GM19023 (cell line): Measurements from ENCODE around the gene B3GALNT2.
"Not testable (repeated sequence)": the region's sequence is repeated elsewhere in the genome, so short reads cannot be mapped to it uniquely, and the experiment has no call there.

ENCODE experiments used
- ATAC-seq: cut with Tn5 transposase; IDR thresholded peaks from one replicate; pipeline ENCODE4 v1.9.1; 2021; ENCODE audit warnings: mild to moderate bottlenecking, moderate library complexity; ENCODE audit not compliant: unreplicated experiment

The B3GALNT2 gene

GRCh38 chr1:235504122-235504493 is at the start of gene B3GALNT2:
Gene B3GALNT2 (minus strand): TSS chr1:235504452. CDS start chr1:235504252, 200 bp downstream.
- ATAC-seq: peak; percentile 49

GRCh38 chr1:235553112-235553551 is 48.9 kb upstream of the B3GALNT2 start:
- ATAC-seq: no peak

DNA sequence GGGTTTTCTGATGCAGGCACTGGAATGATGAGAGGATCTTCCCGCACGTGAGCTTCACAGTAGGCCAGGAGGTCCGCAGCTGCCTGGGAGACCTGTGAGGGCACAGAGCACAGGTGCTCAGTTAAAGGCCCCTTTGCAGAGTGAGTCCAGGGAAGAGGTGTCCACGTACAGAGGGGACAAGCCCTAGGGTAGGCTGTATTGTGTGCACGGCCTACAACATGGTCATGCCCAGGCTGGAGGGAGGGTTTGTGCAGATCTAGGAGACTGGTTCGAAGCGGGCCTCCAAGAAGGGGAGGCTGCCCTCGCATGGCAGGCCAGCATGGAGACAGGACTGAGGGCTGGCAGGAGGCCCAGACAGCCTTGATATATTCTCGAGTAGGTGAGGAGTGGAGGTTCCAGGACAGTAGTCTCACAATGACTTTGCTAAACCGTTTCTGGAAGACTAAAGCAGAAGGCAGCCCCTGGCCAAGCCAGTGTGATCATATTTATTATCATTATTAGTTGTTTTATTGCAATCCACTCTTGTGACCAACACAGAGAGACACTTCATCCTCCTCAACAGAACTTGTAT is 48.0 kb upstream of the B3GALNT2 start:
- no peak for ATAC-seq

DNA sequence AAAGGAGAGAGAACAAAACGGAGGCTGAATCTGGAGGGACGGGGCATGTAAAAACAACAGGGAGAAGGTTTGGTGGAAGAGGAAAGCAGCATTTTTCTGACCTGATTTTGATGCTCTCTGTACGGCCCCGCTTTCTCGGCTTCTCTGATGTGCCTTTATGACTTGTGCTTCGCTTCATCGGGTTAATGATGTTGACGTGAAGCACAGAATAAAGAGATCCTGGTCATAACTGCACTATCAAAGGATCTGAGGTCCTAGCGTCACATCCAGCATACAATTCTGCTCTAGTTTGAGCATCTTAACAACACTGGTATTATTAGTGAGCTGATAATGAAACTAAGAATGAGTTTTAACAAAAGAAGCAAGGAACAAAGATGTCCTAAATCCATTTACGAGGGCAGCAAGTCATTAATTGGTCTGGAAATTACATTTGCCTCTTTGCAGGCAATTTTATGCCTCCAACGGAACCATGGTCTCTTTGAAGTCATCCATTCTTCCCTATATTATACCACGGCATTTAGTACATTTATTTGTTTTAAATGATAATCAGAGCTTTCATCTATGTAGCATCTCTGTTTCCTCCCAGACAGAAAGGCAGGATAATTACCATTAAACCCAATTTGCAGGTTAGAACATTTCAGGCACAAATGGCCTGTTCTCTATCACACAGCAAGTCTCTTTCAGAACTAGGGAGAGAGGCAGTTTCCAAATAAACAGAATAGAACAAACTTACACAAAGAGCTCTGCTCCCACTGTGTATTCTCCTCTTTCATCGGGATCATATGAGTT is 45.3 kb upstream of the B3GALNT2 start:
- ATAC-seq: no peak

- ATAC-seq: not testable (repeated sequence)
Observed at GRCh38 chr1:235546369-235547155, 42.3 kb upstream of the B3GALNT2 start.

GRCh38 chr1:235545292-235545930 is 41.2 kb upstream of the B3GALNT2 start:
- ATAC-seq: no peak

DNA sequence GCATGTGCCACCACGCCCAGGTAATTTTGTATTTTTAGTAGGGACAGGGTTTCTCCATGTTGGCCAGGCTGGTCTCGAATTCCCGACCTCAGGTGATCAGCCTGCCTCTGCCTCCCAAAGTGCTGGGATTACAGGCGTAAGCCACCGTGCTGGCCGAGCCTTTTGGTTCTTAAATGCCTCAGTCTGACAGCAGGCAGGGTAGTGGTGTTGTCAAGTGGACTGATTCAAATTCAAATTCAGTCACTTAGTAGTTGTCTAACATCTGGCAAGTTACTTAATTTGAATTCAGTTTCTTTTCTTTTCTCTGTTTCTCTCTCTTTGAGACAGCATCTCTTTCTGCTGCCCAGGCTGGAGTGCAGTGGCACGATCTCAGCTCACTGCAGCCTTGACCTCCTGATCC is 38.6 kb upstream of the B3GALNT2 start:
- ATAC-seq: not testable (repeated sequence)

GRCh38 chr1:235533476-235534168 is 29.4 kb upstream of the B3GALNT2 start:
- no peak for ATAC-seq

- no peak for ATAC-seq
Observed at GRCh38 chr1:235532360-235532759, 28.1 kb upstream of the B3GALNT2 start.

- no peak for ATAC-seq
Observed at GRCh38 chr1:235527196-235527814, 23.1 kb upstream of the B3GALNT2 start.

GRCh38 chr1:235525314-235525713 is 21.1 kb upstream of the B3GALNT2 start:
- ATAC-seq: no peak

- ATAC-seq: no peak
Observed at GRCh38 chr1:235516862-235517446, 12.7 kb upstream of the B3GALNT2 start.

DNA sequence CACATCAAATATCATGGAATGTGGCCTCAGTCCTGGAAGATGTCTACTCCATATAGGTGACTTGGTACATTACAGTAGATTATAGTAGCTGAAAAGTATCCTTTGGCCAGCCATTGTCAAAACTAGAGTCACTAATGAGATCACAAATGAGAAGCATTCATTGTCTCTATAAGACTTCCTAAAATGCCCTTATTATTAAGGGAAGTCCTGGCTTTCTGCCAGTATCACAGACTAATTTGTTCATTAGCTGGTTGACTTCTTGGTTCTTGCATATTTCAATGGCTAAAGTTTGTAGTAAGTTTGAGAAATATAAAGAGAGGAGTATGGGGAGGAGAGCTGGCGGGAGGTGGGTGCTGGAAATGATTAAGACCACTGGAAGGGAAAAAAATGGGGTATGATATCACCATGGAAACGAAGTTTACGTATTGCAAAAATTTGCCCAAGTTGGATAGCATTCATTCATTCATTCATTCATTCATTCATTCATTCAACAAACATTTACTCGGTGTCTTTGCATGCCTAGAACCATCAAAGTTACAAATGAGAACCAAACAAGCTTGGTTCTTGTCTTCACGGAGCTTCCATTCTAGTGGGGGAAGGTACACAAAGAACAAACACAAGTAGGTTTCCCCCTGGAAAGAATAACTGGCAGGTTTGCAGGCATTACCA is 11.7 kb upstream of the B3GALNT2 start:
- ATAC-seq: no peak

- no peak for ATAC-seq
Observed at GRCh38 chr1:235513495-235514366, 9.5 kb upstream of the B3GALNT2 start.

DNA sequence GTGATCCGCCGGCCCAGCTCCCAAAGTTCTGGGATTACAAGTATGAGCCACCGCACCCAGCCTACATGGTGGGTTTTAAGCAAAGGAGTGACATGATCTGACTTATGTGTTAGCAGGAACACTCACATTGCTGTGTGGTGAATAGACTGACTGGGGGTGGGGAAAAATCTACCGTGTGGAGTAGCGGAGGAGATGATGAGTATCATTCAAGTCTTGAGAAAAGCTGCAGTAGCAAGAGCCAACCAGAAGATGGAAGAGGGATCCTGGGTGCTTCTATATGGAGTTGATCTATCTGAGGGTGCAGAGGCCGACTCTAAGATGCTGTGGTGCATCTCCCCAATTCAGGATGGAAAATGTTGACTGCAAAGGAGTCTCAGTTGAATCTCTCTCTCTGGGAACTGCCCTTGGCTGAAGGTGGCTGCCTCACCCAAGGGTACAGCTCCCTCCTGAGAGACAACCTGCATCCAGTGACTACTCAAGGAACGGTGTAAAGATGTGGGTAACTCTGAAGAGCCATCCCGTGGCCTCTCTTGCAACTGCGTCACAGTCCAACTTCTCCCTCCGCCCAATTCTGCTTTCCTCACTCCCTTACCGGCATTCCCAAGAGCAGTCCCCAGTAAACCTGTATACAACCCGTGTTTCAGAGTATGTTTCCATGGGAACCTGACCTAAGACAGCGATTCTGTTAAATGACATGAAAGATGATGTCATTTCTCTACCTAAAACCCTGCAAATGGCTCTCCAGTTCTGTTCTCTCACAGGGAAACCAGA is 7.4 kb upstream of the B3GALNT2 start:
- no peak for ATAC-seq

DNA sequence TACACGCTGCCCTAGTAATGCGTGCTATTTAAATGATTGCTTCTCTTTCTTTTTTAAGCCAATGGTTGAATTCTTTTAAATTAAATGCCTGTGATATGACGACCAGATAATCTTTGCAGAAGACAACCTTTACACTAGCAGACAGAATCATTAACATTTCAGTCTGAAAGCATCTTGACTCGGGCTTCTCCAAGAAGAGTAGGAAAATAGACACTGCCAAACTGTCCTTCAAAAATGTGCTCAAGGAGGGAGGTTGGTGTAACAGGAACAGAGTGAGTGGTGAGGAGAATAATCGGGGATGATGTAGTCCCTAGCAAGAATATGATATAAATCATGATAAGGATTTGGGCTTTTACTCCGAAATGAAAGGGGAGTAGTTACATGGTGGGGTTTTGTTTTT is 6.6 kb upstream of the B3GALNT2 start:
- no peak for ATAC-seq

GRCh38 chr1:235507623-235508022 is 3.4 kb upstream of the B3GALNT2 start:
- ATAC-seq: no peak
